NCI-H526 (cell line): ENCODE data around the gene RIPOR2.
"Not testable (repeated sequence)": the region's sequence is repeated elsewhere in the genome, so short reads cannot be mapped to it uniquely, and the experiment has no call there.

ENCODE experiments used
- DNase-seq, 2 experiments: peaks; one replicate each; lab custom pipeline; 2025; lab: John Stamatoyannopoulos, UW

RIPOR2 gene

GRCh38 chr6:24903681-24904080 is 32.1 kb downstream of the RIPOR2 start:
- no peak for DNase-seq

- DNase-seq, result no peak
Observed at GRCh38 chr6:24902782-24903181, 33.0 kb downstream of the RIPOR2 start.

GRCh38 chr6:24901698-24902328 is 33.9 kb downstream of the RIPOR2 start:
- no peak for DNase-seq

- no peak for DNase-seq
Observed at GRCh38 chr6:24900917-24901697, 34.7 kb downstream of the RIPOR2 start.

GRCh38 chr6:24899997-24900325 is 35.8 kb downstream of the RIPOR2 start:
- no peak for DNase-seq

- peak in 1 of 2 experiments; percentile 28 for DNase-seq
Observed at GRCh38 chr6:24899136-24899996, 36.4 kb downstream of the RIPOR2 start.

- no peak for DNase-seq
Observed at GRCh38 chr6:24898676-24899075, 37.1 kb downstream of the RIPOR2 start.

GRCh38 chr6:24897186-24897585 is 38.6 kb downstream of the RIPOR2 start:
- no peak for DNase-seq

GRCh38 chr6:24893342-24893850 is 42.4 kb downstream of the RIPOR2 start:
- DNase-seq, result no peak

GRCh38 chr6:24891004-24891403 is 44.8 kb downstream of the RIPOR2 start:
- DNase-seq, result peak; percentile 32 to 76

- DNase-seq, result peak in 1 of 2 experiments; percentile 44
Observed at GRCh38 chr6:24890471-24890870, 45.3 kb downstream of the RIPOR2 start.

GRCh38 chr6:24888715-24889370 is 46.9 kb downstream of the RIPOR2 start:
- DNase-seq, result peak; percentile 33 to 54

- no peak for DNase-seq
Observed at GRCh38 chr6:24887545-24888140, 48.1 kb downstream of the RIPOR2 start.

- DNase-seq, result no peak
Observed at GRCh38 chr6:24883618-24884017, 52.1 kb downstream of the RIPOR2 start.

GRCh38 chr6:24882835-24883555 is 52.8 kb downstream of the RIPOR2 start:
- no peak for DNase-seq

GRCh38 chr6:24882295-24882694 is 53.5 kb downstream of the RIPOR2 start:
- DNase-seq, result no peak

GRCh38 chr6:24881376-24881775 is 54.4 kb downstream of the RIPOR2 start:
- DNase-seq, result no peak

- no peak for DNase-seq
Observed at GRCh38 chr6:24880451-24880850, 55.3 kb downstream of the RIPOR2 start.

- no peak for DNase-seq
Observed at GRCh38 chr6:24879351-24879750, 56.4 kb downstream of the RIPOR2 start.

- DNase-seq, result not testable (repeated sequence)
Observed at GRCh38 chr6:24877747-24878146, 58.0 kb downstream of the RIPOR2 start.
